NCI-H1694 treated with DMSO at 0.1 percent for 48 hours (cell line): ENCODE data around the gene HOXD9.

ENCODE experiments used
- DNase-seq: peaks from one replicate; lab custom pipeline; 2025; lab: John Stamatoyannopoulos, UW

HOXD9 gene

DNA sequence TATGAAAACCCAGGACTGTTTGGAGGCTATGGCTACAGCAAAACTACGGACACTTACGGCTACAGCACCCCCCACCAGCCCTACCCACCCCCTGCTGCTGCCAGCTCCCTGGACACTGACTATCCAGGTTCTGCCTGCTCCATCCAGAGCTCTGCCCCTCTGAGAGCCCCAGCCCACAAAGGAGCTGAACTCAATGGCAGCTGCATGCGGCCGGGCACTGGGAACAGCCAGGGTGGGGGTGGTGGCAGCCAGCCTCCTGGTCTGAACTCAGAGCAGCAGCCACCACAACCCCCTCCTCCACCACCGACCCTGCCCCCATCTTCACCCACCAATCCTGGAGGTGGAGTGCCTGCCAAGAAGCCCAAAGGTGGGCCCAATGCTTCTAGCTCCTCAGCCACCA, 46.7 kb downstream of the HOXD9 start:
- no peak for DNase-seq

DNA sequence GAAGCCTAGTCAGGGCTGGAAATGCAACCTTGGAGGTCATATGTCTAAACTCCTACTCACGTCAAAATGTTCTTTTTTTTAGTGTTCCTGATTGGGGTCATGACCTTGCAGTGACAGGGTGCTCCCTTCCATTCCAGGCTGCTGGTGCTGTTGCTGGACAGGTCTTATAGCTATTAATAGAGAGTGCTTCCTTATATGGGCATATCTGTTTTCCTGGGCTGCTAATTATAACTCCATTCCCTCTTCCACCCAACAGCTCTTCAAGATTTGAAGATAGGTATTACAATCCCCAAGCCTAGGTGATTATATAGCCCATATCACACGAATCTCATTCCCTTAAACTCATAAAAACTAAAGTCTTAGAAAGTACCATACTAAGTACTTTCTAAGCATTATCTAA, 47.2 kb downstream of the HOXD9 start:
- DNase-seq = no peak

DNA sequence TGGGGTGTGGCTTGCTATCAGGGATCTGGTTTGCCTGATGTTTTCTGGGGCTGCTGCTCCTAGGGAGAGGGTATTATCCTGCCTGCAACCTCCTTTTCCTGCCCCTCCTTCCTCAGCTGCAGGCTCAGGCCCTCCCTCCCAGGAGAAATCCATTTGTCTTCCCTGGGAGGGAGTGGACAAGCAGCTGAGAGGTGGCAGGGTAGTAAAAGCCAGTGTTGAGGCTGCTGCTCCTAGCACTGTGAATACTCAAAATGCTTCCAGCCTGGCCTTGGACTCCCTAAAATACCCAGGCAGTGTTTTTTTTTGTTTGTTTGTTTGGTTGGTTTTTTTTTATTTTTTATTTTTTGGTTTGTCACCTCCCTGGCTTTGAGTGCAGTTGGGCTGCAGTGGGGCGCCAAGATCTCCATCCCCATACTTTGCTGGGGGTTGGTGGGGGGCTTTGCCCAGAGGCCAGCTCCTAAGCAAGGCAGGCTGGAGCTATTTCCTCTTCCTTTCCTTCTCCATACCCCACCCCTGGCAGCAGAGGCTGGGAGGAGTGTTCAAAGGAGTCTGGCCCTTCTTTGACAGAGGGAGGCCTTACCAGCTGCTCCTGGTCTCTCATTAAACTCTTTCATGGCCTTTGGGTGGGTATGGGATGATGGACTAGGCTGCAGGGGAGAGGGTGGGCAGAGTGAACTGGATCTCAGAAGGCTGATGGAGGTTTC, 48.2 kb downstream of the HOXD9 start:
- no peak for DNase-seq

DNA sequence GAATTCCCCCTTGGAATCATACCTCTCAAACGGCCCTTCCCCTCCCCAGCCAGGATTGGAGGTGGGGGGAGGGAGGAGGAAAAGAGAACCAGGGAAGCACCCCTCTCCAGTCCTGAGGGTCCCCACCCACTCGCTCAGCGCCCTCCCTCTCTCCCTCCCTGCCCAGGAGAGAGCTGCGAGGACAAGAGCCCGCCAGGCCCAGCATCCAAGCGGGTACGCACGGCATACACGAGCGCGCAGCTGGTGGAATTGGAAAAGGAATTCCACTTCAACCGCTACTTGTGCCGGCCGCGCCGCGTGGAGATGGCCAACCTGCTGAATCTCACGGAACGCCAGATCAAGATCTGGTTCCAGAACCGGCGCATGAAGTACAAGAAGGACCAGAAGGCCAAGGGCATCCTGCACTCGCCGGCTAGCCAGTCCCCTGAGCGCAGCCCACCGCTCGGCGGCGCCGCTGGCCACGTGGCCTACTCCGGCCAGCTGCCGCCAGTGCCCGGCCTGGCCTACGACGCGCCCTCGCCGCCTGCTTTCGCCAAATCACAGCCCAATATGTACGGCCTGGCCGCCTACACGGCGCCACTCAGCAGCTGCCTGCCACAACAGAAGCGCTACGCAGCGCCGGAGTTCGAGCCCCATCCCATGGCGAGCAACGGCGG, 49.0 kb downstream of the HOXD9 start:
- DNase-seq = no peak

DNA sequence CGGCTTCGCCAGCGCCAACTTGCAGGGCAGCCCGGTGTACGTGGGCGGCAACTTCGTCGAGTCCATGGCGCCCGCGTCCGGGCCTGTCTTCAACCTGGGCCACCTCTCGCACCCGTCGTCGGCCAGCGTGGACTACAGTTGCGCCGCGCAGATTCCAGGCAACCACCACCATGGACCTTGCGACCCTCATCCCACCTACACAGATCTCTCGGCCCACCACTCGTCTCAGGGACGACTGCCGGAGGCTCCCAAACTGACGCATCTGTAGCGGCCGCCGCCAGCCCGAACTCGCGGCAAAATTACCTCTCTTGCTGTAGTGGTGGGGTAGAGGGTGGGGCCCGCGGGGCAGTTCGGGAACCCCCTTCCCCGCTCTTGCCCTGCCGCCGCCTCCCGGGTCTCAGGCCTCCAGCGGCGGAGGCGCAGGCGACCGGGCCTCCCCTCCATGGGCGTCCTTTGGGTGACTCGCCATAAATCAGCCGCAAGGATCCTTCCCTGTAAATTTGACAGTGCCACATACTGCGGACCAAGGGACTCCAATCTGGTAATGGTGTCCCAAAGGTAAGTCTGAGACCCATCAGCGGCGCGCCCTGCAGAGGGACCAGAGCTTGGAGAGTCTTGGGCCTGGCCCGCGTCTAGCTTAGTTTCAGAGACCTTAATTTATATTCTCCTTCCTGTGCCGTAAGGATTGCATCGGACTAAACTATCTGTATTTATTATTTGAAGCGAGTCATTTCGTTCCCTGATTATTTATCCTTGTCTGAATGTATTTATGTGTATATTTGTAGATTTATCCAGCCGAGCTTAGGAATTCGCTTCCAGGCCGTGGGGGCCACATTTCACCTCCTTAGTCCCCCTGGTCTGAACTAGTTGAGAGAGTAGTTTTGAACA, 49.7 kb downstream of the HOXD9 start:
- DNase-seq = no peak

DNA sequence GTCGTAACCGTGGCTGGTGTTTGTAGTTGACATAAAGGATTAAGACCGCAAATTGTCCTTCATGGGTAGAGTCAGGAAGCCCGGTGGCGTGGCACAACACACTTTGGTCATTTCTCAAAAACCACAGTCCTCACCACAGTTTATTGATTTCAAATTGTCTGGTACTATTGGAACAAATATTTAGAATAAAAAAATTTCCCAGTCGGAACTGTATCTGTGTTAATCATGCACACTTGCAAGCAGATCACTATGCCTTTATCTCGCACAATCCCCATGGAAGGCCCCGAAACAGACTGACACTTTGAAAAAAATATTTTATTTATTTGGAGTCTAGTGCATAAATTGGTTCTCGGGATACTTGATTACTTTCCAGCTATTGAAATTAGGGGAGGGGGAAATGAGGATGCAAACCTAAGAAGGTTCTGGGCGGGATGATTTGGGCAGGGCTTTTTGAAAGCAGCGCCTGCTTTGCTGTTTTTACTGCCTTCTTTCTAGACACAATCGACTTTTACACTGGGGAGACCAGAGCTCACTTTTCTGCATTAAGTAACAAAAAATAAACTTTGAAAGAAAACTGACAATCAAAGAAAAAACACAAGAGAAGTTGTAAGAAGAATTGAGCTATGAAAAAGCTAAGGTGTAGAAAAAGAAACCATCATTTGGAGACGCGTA, 50.5 kb downstream of the HOXD9 start:
- no peak for DNase-seq

DNA sequence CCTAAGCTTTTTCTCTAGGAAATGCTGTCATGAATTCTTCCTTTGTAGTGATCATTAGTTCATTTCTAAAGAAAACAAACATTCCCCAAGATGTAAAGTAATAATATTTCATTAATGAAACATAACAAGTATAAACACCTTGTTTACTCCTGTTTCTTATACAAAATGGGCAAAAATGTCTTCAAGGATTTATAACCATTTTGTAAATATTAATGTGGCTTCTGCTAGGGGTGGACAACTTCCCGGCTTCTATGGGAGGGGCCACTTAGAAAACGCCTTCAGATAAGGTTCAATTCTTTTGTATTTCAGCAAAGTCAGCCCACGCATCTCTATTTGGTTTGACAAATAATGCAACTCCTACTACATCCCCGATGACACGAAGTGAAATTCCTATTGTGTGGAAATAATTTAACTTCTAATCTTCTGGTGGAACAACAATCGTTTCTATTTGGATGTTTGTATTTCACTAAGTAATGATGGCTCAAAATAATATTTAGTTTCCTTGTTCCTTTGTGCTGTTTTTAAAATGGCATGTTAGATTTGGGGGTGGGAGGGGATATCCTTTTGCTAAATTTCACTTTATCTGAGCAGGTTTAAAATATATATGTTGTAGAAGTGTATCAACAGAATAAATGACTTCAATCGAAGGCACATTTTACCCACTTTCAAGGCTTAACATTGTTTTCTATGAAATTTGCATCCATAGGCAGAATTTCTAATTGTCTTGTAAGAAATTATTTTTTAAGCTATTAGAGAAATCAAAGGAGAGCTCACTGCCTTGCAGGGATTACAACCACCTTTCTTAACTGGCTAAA, 51.3 kb downstream of the HOXD9 start:
- no peak for DNase-seq

DNA sequence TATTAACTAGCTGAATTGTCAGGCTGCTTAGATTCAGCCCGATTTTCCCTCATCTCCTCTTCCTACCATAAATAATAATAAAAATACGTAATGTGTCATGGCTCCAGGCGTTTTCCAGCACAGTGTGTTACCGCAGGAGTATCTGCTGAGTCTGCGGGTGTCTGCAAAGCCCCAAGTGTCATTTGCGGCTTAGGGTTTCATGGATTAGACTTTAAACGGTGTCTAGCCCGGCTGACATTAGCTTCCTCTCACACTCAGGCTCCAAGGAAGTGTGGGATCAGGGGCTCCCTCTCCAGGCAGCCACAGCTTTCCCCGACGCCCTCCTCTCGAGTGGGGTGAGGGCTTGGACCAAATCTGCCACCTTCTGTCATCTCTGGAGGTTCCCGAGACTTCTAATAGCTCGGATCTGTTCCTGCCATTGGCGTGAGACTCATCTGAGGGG, 51.9 kb downstream of the HOXD9 start:
- no peak for DNase-seq
